Effector memory CD4-positive, alpha-beta T cell (primary cell): ENCODE measurements around the gene ZBTB32.

Experiments used
- DNase-seq, 3 donors: peaks; one replicate each; pipeline ENCODE4 v3.0.0-alpha.2; 2020
- H3K27ac ChIP-seq: 2 replicates; pipeline ENCODE4 v1.7.0; 2013; ENCODE audit warnings: mild to moderate bottlenecking, low read length, moderate library complexity; ENCODE audit not compliant: insufficient read depth, poor library complexity, severe bottlenecking
- H3K27me3 ChIP-seq: replicated peaks from 2 replicates; pipeline ENCODE4 v1.7.0; 2013; ENCODE audit warnings: mild to moderate bottlenecking, low read length; ENCODE audit not compliant: insufficient read depth, control insufficient read depth, poor library complexity, severe bottlenecking
- H3K36me3 ChIP-seq: 2 replicates; pipeline ENCODE4 v1.7.0; 2013; ENCODE audit warnings: mild to moderate bottlenecking, low read length, moderate library complexity; ENCODE audit not compliant: control insufficient read depth, insufficient read depth
- H3K4me1 ChIP-seq: 2 replicates; pipeline ENCODE4 v1.7.0; 2013; ENCODE audit warnings: low read length, mild to moderate bottlenecking; ENCODE audit not compliant: control insufficient read depth, insufficient read depth, poor library complexity, severe bottlenecking
- H3K4me3 ChIP-seq: 2 replicates; pipeline ENCODE4 v1.7.0; 2013; ENCODE audit warnings: low read length, low read depth, mild to moderate bottlenecking; ENCODE audit not compliant: insufficient read depth, poor library complexity, severe bottlenecking
- H3K9me3 ChIP-seq: 2 replicates; pipeline ENCODE4 v1.7.0; 2013; ENCODE audit warnings: mild to moderate bottlenecking, low read length, moderate library complexity; ENCODE audit not compliant: control insufficient read depth

ZBTB32 gene

DNA sequence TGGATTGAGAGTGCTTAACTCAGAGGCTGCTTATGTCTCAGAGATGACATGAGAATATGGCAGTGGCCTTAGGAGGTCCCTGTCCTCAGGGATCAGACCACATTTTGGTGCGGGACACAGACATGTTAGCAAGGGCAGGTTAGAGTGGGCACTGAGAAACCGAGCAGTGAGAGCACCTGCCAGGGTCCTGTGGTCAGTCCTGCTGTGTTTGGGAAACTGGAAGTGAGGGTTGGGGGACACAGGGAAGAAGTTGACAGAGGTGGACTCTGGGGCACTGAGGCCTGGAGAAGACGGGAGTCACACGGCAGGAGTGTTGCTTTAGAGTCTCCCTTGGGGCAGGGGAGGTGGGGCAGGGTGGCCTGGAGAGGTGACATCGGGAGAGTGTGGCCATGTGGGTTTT lies 30.5 kb downstream of the ZBTB32 start:
- Histone ChIP-seq H3K4me1 (peaks cover 6% of the 10 kb centered on the region), H3K36me3 (peaks cover 67% of the 10 kb centered on the region), H3K9me3 (no peaks in the 10 kb centered on the region), H3K4me3 (no peak overlapping the region), H3K27me3 (no peaks in the 10 kb centered on the region), H3K27ac (no peak overlapping the region)
- no peak for DNase-seq

DNA sequence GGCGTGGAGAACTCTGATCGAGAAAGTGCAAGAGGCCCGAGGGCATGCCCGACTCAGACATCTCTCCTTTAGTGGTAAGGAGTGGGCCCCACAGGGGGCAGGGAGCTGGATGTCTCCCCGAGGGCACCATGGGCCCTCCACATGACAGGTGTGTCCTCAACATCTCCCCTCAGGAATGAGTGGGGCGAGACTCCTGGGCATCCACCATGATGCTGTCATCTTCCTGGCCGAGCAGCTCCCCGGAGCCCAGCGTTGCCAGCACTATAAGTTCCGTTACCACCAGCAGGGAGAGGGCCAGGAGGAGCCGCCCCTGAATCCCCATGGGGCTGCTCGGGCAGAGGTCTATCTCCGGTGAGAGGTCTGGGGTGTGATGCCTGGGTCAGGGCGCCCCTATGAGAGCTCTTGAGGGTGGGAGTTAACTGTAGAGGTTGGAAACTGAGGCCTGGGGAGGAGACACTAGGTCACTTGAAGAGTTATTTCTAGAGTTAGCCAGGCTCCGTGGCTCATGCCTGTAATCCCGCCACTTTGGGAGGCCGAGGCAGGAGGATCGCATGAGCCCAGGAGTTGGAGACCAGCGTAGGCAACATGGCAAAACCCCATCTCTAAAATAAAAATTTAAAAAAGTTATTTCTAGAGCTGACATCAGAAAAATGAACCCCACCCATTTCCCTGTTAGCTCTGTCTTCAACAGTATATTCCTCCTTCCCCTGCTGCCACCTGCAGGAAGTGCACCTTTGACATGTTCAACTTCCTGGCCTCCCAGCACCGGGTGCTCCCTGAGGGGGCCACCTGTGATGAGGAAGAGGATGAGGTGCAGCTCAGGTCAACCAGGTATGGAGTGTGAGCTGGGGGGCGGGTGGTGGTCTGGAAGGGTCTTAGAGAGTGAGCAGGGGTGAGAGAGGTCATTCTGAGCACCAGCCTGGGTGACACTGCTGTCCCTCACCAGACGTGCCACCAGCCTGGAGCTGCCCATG lies 32.8 kb downstream of the ZBTB32 start:
- Histone ChIP-seq H3K27me3 (no peaks in the 10 kb centered on the region), H3K36me3 (peaks cover 44% of the 10 kb centered on the region), H3K27ac (no peak overlapping the region), H3K9me3 (no peaks in the 10 kb centered on the region), H3K4me1 (peaks cover 14% of the 10 kb centered on the region), H3K4me3 (no peak overlapping the region)
- DNase-seq: no peak

DNA sequence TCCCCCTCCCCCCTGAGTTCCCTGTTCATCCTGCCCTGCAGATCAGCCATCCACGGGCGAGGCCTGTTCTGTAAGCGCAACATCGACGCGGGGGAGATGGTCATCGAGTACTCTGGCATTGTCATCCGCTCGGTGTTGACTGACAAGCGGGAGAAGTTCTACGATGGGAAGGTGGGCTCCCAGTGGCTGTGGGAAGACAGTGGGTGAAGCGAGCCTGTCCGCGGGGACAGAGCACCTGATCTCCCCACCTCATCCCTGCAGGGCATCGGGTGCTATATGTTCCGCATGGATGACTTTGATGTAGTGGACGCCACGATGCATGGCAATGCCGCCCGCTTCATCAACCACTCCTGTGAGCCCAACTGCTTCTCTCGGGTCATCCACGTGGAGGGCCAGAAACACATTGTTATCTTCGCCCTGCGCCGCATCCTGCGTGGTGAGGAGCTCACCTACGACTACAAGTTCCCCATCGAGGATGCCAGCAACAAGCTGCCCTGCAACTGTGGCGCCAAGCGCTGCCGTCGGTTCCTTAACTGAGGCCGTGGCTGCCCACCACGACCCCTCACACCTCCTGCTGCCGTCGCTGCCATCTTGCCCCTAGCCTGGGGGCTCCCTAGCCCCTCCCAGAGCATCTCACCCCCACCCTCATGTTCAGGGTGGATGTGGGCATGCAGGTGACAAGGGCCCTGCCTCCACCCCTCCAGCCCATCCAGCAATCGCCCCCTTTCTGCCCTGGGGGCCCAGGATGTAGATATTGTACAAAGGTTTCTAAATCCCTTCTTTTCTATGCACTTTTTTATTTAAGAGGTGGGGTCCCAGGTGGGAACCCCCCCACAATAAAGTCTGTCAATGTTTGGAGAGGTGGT lies 33.9 kb downstream of the ZBTB32 start:
- peaks cover 35% of the 10 kb centered on the region for H3K36me3 ChIP-seq
- no peak overlapping the region for H3K4me3 ChIP-seq
- H3K27me3 ChIP-seq: no peaks in the 10 kb centered on the region
- no peak for DNase-seq
- peaks cover 23% of the 10 kb centered on the region for H3K4me1 ChIP-seq
- H3K9me3 ChIP-seq: no peaks in the 10 kb centered on the region
- H3K27ac ChIP-seq: no peak overlapping the region

DNA sequence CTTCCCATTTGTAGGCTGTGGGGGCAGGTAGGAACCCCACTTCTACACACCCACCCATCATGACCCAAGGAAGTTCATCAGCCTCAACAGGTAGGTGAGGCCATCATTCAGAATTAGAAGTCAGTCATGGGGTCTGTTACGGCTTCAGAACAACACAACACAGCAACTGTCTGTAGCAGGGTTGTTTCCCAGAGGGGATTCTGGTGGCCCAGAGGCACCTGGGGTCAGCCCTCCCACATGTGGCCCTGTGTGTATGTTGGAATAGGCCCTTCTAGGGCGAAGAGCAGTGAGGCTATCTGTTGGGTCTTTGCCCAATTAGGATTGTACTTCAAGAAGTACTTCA lies 34.5 kb downstream of the ZBTB32 start:
- H3K4me3 ChIP-seq: no peak overlapping the region
- H3K9me3 ChIP-seq: no peaks in the 10 kb centered on the region
- no peak for DNase-seq
- no peaks in the 10 kb centered on the region for H3K27me3 ChIP-seq
- H3K36me3 ChIP-seq: peaks cover 29% of the 10 kb centered on the region
- H3K27ac ChIP-seq: no peak overlapping the region
- peaks cover 27% of the 10 kb centered on the region for H3K4me1 ChIP-seq

DNA sequence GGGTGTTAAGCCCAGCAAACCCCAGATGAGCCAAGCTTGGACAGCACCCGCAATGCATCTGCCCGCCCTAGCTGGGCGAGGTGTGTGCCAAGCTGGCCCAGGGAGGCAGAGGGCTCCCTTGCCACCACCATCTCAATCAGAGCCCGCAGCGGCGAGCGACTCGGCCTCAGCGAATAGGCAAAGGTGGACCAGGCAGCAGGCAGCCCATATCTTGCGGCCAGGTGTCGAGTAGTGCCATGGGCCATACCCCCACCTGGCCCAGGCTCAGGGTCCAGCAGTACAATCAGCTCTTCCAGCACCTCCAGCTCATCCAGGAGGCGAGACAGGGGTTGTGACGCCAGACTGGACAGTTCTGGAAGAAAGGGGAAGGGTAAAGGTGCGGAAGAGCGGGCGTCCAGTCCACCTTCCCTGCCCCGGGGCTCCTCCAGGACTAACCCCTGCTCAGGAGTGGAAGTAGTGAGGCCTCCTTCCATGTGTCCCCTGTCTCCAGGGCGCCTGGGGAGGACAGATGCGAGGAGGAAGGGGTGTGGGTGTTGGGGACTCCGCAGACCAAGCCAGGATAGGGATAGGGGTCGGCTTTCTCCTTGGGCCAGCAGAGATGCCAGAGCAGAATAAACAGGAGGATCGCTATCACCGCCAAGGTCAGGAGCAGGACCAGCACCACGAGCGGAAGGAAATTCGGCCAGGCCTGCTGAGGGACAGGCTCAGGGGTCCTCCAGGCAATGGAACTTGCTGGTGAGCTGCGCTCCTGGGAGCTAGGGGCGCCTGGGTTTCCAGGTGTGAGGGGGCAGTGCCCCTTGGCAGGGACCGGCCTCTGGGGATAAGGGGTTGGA lies 35.1 kb downstream of the ZBTB32 start:
- H3K9me3 ChIP-seq: no peaks in the 10 kb centered on the region
- no peak for DNase-seq
- no peaks in the 10 kb centered on the region for H3K27me3 ChIP-seq
- no peak overlapping the region for H3K27ac ChIP-seq
- H3K4me3 ChIP-seq: peak overlapping the region; percentile 81
- peaks cover 29% of the 10 kb centered on the region for H3K36me3 ChIP-seq
- H3K4me1 ChIP-seq: peaks cover 33% of the 10 kb centered on the region

DNA sequence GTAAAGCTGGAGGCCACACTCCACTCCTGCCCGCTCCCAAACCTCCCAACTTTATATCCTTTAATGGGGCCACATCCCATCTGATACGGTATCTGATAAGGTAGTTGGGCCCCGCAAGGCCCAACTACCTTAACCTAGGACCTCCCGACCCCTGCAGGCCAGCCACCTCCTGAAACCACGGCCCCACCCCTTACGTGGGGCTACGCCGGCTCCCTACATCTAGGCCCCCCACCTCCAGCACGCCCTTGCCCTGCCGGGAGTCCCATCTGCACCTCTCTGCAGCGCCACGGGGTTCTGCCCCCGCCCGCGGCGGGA lies 35.7 kb downstream of the ZBTB32 start:
- Histone ChIP-seq H3K27me3 (no peaks in the 10 kb centered on the region), H3K9me3 (no peaks in the 10 kb centered on the region), H3K36me3 (peaks cover 23% of the 10 kb centered on the region), H3K4me3 (peak overlapping the region; percentile 81), H3K27ac (peak overlapping the region; percentile 52), H3K4me1 (peaks cover 35% of the 10 kb centered on the region)
- no peak for DNase-seq

DNA sequence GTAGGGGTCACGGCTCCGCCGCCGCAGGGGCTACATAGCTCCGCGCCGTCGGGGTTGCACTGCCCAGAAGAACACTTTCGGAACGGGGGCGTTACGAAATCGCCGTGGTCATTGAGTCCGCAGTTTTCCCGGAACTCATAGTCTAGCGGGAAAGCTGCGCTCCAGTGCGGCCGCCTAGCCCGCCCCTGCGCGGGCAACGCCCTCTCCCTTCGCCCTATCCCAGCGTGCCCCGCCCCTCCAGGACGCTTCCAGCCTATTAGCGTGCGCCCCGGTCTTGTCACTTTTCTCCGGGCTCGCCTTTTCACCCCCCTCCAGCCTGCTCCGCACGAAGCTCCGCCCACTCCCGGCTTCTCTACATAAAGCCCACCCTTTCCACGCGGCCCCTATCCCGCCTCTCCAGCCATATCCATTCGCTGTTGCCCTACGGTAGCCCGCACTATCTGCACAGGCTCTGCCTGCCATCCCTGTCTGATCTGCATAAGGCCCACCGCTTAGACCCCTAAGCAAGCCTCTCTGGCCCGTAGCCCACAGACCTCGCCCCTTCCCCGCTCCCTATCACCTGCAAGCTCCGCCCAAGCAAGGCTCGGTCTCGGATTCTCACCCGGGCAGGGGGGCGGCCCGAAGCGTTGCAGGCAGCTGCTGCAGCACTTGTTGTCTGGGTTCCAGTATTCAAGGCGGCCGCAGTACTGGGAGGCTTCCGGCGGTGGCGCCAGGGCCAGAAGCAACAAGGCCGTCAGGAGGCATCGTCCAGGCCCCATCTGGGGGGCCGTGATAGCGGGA lies 36.3 kb downstream of the ZBTB32 start:
- peak; percentile 90 to 94 (median 91) for DNase-seq
- H3K9me3 ChIP-seq: no peaks in the 10 kb centered on the region
- H3K36me3 ChIP-seq: peaks cover 22% of the 10 kb centered on the region
- H3K4me3 ChIP-seq: peak overlapping the region; percentile 81
- no peaks in the 10 kb centered on the region for H3K27me3 ChIP-seq
- H3K27ac ChIP-seq: peak overlapping the region; percentile 70
- peaks cover 35% of the 10 kb centered on the region for H3K4me1 ChIP-seq

DNA sequence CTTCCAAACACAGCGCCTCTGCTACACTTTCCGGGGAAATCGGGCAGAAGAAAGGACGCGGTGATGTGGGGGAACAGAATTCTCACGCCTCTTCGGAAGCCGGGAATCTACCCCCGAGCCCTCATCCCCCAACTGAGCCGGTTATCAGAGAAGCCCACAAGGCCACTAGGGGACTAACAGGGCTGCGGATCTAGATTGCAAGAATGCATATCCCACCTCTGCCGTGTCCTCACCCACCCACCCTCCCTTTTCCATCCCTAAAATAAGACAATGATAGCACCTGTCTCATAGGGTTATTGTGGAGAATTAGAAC lies 36.8 kb downstream of the ZBTB32 start:
- Histone ChIP-seq H3K4me3 (peak overlapping the region; percentile 81), H3K9me3 (no peaks in the 10 kb centered on the region), H3K4me1 (peaks cover 40% of the 10 kb centered on the region), H3K36me3 (peaks cover 22% of the 10 kb centered on the region), H3K27ac (peak overlapping the region; percentile 82), H3K27me3 (no peaks in the 10 kb centered on the region)
- no peak for DNase-seq

DNA sequence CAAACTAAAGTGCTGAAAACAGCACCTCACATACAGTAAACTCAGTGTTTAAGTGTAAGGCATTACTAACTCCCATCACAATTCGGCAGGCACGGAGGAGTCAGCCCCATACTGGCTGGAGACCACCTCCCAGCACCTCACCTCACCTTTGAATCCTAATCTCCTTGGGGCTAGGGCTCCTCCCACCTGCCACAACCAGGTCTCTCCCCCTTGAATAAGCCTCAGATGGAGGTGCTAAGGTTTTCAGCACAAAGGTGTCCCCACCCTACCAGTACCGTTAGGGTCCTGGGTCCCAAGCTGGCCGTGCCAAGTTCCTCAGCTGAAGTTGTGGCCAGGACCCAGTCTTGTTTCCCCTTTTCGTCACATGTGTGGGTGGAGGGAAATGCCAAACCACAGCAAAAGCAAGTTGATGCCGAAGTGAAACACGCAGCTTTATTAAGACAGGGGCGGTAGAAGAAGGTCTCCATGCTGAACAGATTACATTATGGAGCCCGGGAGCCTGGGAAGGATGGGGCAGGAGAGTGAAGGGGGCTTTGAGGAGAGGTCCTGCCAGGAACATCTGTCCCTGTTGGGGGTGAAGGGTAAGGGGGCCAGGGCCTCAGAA lies 37.9 kb downstream of the ZBTB32 start, which contains the start of gene IGFLR1:
Gene IGFLR1, minus strand, starts transcription at position 332 of the 604 bp plus-strand sequence. CDS start 1,272 bp downstream, outside the sequence.
- Histone ChIP-seq H3K9me3 (no peaks in the 10 kb centered on the region), H3K27ac (peak within 1 kb of the TSS; percentile 82), H3K4me1 (peaks cover 40% of the 10 kb centered on the region)

More for the DNA sequence above, 37.9 kb downstream of the ZBTB32 start, which contains the start of gene IGFLR1:
- Histone ChIP-seq H3K36me3 (peaks cover 15% of the 10 kb centered on the region), H3K27me3 (no peaks in the 10 kb centered on the region), H3K4me3 (peak within 1 kb of the TSS; percentile 63)
- DNase-seq: peak; percentile 36 to 46 (median 45)
